GM12865 (cell line): ENCODE data around the gene NCOA3.

Experiments used
- DNase-seq: peaks from one replicate; pipeline ENCODE4 v3.0.0; 2010; ENCODE audit warnings: low read depth
- H3K4me3 ChIP-seq: 2 replicates; pipeline ENCODE4 v1.5.1; 2011; ENCODE audit warnings: mild to moderate bottlenecking, low read depth, low read length, control low read depth
- CTCF ChIP-seq: IDR thresholded peaks from 2 replicates; pipeline ENCODE4 v1.5.1; 2011; ENCODE audit warnings: low read length, control low read depth, low read depth, inconsistent platforms; ENCODE audit not compliant: insufficient read depth; ENCODE audit errors: missing control alignments

NCOA3 gene

GRCh38 chr20:47515843-47516242, 14.2 kb downstream of the NCOA3 start:
- no peak for TF ChIP-seq CTCF
- no peak for DNase-seq
- H3K4me3 ChIP-seq, result no peak overlapping the region

DNA sequence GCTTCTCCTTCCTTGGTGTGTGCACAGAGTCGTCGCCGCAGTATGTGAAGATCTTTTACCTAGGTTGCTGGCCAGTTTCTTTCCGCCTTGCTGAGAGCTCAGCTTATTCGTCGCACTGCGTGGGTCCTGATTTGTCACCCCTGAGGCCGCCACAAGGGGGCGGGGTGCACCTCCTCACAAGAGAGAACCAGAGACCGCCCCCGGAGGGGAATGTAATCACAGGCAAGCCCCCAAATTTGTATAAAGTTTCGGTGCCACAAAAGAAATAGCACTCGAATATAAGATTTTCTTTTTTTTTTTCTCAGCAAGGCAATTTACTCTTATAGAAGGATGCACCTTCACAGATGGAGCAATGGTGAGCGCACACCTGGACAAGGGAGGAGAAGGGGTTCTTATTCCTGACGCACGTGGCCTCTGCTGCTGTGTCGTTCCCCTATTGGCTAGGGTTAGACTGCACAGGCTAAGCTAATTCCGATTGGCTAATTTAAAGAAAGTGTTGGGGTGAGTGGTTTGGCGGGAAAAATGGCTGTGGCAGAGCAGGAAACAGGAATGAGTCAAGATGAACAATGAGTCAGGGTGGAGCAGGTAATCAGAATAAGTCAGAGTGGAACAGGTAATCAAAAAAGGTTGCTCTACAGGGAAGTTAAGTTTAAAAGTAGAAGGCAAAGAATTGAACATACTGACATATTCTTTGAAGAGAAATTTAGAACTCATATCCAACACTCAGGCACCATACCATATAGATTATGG, 19.5 kb downstream of the NCOA3 start:
- DNase-seq, result no peak
- no peak overlapping the region for H3K4me3 ChIP-seq
- peak; percentile 4 for TF ChIP-seq CTCF

- DNase-seq, result no peak
- TF ChIP-seq CTCF, result no peak
- H3K4me3 ChIP-seq, result no peak overlapping the region
These were observed 22.5 kb downstream of the NCOA3 start for GRCh38 chr20:47524015-47524784.

- TF ChIP-seq CTCF, result no peak
- DNase-seq, result no peak
- no peak overlapping the region for H3K4me3 ChIP-seq
These were observed 25.5 kb downstream of the NCOA3 start for GRCh38 chr20:47527004-47527800.

DNA sequence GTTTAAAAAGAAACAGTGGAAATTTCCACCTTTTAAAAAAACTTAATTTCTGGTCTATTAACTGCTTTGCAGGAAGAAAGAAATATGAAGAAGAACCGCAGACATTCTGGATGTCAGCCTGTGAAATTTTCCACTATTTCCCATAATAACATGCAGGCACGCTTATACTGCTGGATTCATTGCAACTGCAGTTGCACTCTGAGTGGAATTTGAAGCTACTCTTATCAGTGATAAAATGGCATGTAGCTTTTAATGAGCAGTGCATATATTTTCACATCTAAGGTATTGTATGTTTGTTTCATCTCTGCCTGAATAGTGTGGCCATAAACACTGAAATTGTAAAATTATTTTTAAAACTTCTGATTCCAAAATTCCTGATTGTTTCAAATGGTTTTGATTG, 28.2 kb downstream of the NCOA3 start:
- H3K4me3 ChIP-seq, result no peak overlapping the region
- DNase-seq, result no peak
- no peak for TF ChIP-seq CTCF

- DNase-seq, result no peak
- TF ChIP-seq CTCF, result no peak
- H3K4me3 ChIP-seq, result no peak overlapping the region
These were observed 29.8 kb downstream of the NCOA3 start for GRCh38 chr20:47531458-47531857.
